ENCODE data around the gene FOXE1. TPM values are rescaled to one million over a fixed set of nuclear protein-coding genes. Genes with fewer than 3 reads are reported as not detected.

FOXE1 gene
- total and polyA plus RNA-seq, 2 of the 13 experiments (the other 11 are each of a cell fraction or from before 2014, with no cell fraction given), result not detected

- H3K4me2 ChIP-seq (ENCODE audit: low read depth, low read length), result no peak overlapping the region
- TF ChIP-seq ZNF232 (CRISPR knock-in tag; IDR thresholded peaks at IDR 0.05; ENCODE audit: borderline replicate concordance), result no peak
- no peak for TF ChIP-seq HNRNPLL (IDR thresholded peaks at IDR 0.05; ENCODE audit: low read depth, low read length, poor library complexity, severe bottlenecking)
- TF ChIP-seq, protein P1, sequence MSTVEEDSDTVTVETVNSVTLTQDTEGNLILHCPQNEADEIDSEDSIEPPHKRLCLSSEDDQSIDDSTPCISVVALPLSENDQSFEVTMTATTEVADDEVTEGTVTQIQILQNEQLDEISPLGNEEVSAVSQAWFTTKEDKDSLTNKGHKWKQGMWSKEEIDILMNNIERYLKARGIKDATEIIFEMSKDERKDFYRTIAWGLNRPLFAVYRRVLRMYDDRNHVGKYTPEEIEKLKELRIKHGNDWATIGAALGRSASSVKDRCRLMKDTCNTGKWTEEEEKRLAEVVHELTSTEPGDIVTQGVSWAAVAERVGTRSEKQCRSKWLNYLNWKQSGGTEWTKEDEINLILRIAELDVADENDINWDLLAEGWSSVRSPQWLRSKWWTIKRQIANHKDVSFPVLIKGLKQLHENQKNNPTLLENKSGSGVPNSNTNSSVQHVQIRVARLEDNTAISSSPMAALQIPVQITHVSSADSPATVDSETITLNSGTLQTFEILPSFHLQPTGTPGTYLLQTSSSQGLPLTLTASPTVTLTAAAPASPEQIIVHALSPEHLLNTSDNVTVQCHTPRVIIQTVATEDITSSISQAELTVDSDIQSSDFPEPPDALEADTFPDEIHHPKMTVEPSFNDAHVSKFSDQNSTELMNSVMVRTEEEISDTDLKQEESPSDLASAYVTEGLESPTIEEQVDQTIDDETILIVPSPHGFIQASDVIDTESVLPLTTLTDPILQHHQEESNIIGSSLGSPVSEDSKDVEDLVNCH (CRISPR knock-in tag; IDR thresholded peaks at IDR 0.05), result no peak
- no peak for TF ChIP-seq ZNF737 (CRISPR knock-in tag; IDR thresholded peaks at IDR 0.05; ENCODE audit: borderline replicate concordance)
- TF ChIP-seq UBTF (CRISPR knock-in tag; IDR thresholded peaks at IDR 0.05), result no peak
- TF ChIP-seq, protein P2, sequence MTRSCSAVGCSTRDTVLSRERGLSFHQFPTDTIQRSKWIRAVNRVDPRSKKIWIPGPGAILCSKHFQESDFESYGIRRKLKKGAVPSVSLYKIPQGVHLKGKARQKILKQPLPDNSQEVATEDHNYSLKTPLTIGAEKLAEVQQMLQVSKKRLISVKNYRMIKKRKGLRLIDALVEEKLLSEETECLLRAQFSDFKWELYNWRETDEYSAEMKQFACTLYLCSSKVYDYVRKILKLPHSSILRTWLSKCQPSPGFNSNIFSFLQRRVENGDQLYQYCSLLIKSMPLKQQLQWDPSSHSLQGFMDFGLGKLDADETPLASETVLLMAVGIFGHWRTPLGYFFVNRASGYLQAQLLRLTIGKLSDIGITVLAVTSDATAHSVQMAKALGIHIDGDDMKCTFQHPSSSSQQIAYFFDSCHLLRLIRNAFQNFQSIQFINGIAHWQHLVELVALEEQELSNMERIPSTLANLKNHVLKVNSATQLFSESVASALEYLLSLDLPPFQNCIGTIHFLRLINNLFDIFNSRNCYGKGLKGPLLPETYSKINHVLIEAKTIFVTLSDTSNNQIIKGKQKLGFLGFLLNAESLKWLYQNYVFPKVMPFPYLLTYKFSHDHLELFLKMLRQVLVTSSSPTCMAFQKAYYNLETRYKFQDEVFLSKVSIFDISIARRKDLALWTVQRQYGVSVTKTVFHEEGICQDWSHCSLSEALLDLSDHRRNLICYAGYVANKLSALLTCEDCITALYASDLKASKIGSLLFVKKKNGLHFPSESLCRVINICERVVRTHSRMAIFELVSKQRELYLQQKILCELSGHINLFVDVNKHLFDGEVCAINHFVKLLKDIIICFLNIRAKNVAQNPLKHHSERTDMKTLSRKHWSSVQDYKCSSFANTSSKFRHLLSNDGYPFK (CRISPR knock-in tag; IDR thresholded peaks at IDR 0.05; ENCODE audit: borderline replicate concordance), result no peak
- TF ChIP-seq TBX2 (CRISPR knock-in tag; IDR thresholded peaks at IDR 0.05; ENCODE audit: borderline replicate concordance), result no peak
- TF ChIP-seq ZNF883 (CRISPR knock-in tag; IDR thresholded peaks at IDR 0.05; ENCODE audit: not compliant biosample characterization), result no peak
- TF ChIP-seq MLX (CRISPR knock-in tag; IDR thresholded peaks at IDR 0.05), result no peak
- TF ChIP-seq HINFP (CRISPR knock-in tag; IDR thresholded peaks at IDR 0.05; ENCODE audit: low read depth), result no peak
- TF ChIP-seq TBL1XR1 (IDR thresholded peaks at IDR 0.05; ENCODE audit: borderline replicate concordance, low read length, partially characterized antibody), result no peak
- TF ChIP-seq, protein P3, sequence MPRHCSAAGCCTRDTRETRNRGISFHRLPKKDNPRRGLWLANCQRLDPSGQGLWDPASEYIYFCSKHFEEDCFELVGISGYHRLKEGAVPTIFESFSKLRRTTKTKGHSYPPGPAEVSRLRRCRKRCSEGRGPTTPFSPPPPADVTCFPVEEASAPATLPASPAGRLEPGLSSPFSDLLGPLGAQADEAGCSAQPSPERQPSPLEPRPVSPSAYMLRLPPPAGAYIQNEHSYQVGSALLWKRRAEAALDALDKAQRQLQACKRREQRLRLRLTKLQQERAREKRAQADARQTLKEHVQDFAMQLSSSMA (CRISPR knock-in tag; IDR thresholded peaks at IDR 0.05), result no peak
Measured at GRCh38 chr9:97848480-97849237, 4.4 kb upstream of the FOXE1 start.

More at GRCh38 chr9:97848480-97849237, 4.4 kb upstream of the FOXE1 start:
- no peak overlapping the region for H3K4me3 ChIP-seq (replicated peaks in 1 of 3; ENCODE audit: insufficient read depth in 1 of 3, low read depth in 2 of 3, low read length in 3 of 3)
- no peaks in the 10 kb centered on the region for H3K79me2 ChIP-seq (ENCODE audit: insufficient read depth, low read length)
- FAIRE-seq (no peak), DNase-seq (ENCODE audit: low spot score) (no peak), ATAC-seq (no peak)
- no peaks in the 10 kb centered on the region for H3K9me3 ChIP-seq (ENCODE audit: low read length)
- no peak overlapping the region for H2AFZ ChIP-seq (ENCODE audit: low read length)
- H3K27ac ChIP-seq (ENCODE audit: extremely low read length, insufficient read depth, low read length), result no peak overlapping the region
- no peaks in the 10 kb centered on the region for H3K36me3 ChIP-seq (replicated peaks in 1 of 2; ENCODE audit: control insufficient read depth in 1 of 2, insufficient read depth in 2 of 2, low read length in 2 of 2)
- H3K4me1 ChIP-seq (ENCODE audit: insufficient read depth, low read length), result no peaks in the 10 kb centered on the region
- intact Hi-C loops (cut with micrococcal nuclease; ENCODE audit: unreplicated experiment), result no loop called here
- WGBS (ENCODE audit: low lambda C conversion rate), result 63% methylated on average over 41 of the region's 61 CpGs
- H3K27me3 ChIP-seq (ENCODE audit: control insufficient read depth in 1 of 2, insufficient read depth in 2 of 2, low read length in 2 of 2), result peaks cover 6 to 62% of the 10 kb centered on the region in 2 experiments; a peak in 4 of 5 replicates
- CTCF ChIA-PET (ENCODE audit: low intra/inter-chr PET ratio, low total read pairs), result no interaction called here
- no TSS peak for BruUV-seq (replicated peaks)
- H3K9ac ChIP-seq (ENCODE audit: insufficient read depth, low read depth, low read length), result no peak overlapping the region
- POLR2A ChIA-PET, result no interaction called here
- no peaks in the 10 kb centered on the region for H4K20me1 ChIP-seq (ENCODE audit: insufficient read depth, low read length)
- in situ Hi-C loops (cut with HindIII; ENCODE audit: extremely low pct_ligation_motif_present, low pct_unique_long_range_greater_than_20kb), result no loop called here
